ENCODE data around the gene GALNT5.

GRCh38 chr2:157233506-157233905, 24.0 kb upstream of the GALNT5 start:
- TF ChIP-seq CTCF (IDR thresholded peaks at IDR 0.05; ENCODE audit: extremely low read depth in 1 of 2, insufficient read depth in 1 of 2, low read depth in 1 of 2, low read length in 2 of 2) (no peak), POLR2A (IDR thresholded peaks at IDR 0.05; ENCODE audit: low read depth, low read length) (no peak), JUN (IDR thresholded peaks at IDR 0.05; ENCODE audit: borderline replicate concordance, insufficient read depth, insufficient read length, low read depth) (no peak), FOS (IDR thresholded peaks at IDR 0.05; ENCODE audit: borderline replicate concordance, insufficient read depth, low read length) (no peak), POLR2AphosphoS5 (IDR thresholded peaks at IDR 0.05; ENCODE audit: insufficient read depth, low read depth, low read length) (no peak), MYC (IDR thresholded peaks at IDR 0.05; ENCODE audit: low read depth, low read length) (no peak), MAX (IDR thresholded peaks at IDR 0.05; ENCODE audit: insufficient read depth, insufficient read length) (no peak), EZH2 (IDR thresholded peaks at IDR 0.05; ENCODE audit: borderline replicate concordance, low read depth, low read length, severe bottlenecking) (no peak)
